Lower leg skin (tissue), 4 donors: ENCODE data around the gene ZNF584. TPM values are rescaled to one million over a fixed set of nuclear protein-coding genes. Genes with fewer than 3 reads are reported as not detected.
A peak's percentile ranks its signal among the peaks of the same experiment; 100 is the strongest.
"Not testable (repeated sequence)": the region's sequence is repeated elsewhere in the genome, so short reads cannot be mapped to it uniquely, and the experiment has no call there.

ENCODE experiments used
- DNase-seq, 2 donors: peaks; one replicate each; pipeline ENCODE4 v3.0.0-alpha.2; 2019; ENCODE audit warnings: low spot score in 2 of 2
- H3K4me3 ChIP-seq: fragments of 200-600 bp; sonication (generic); 2 replicates; pipeline ENCODE4 v1.5.1; 2017; ENCODE audit warnings: mild to moderate bottlenecking, low read depth; ENCODE audit not compliant: poor library complexity, severe bottlenecking
- CTCF ChIP-seq, 3 donors: fragments of 450-650 bp; IDR thresholded peaks; one replicate each; pipeline ENCODE4 v1.5.1; 2016; ENCODE audit warnings: antibody characterized with exemption in 3 of 3, mild to moderate bottlenecking in 3 of 3, moderate library complexity in 2 of 3
- POLR2A ChIP-seq, 2 donors: fragments of 450-650 bp; IDR thresholded peaks; one replicate each; pipeline ENCODE4 v1.6.1; 2016 to 2017; ENCODE audit warnings: antibody characterized with exemption in 2 of 2, mild to moderate bottlenecking in 1 of 2, moderate library complexity in 1 of 2
- WGBS, 2 donors: methylation state at CpG; one replicate each; pipeline ENCODE4 v1.1.5; 2018; 5-methylcytosine and 5-hydroxymethylcytosine counted together
- intact Hi-C: fragments of 100-400 bp; cut with DNase I; formaldehyde crosslinking; loops from one replicate; pipeline ENCODE4 v1.15.0; 2023; ENCODE audit warnings: low total_unique reads
- total RNA-seq, 4 donors: library from RNA; depleted of rRNA; stranded (reverse); fragments of >200 nt; gene quantifications; one replicate each; pipeline ENCODE4 v1.1.0, GENCODE V29; 2016

The ZNF584 gene
- total RNA-seq, 4 donors from 2014 or later: 16.9 to 28.6 (median 23.4) TPM

- intact Hi-C loops: no loop called here
- TF ChIP-seq POLR2A (IDR thresholded peaks at IDR 0.05) (no peak), CTCF (IDR thresholded peaks at IDR 0.05) (no peak)
- DNase-seq: peak; percentile 100
- H3K4me3 ChIP-seq: peak overlapping the region; percentile 32
- 3% methylated on average over 63 to 76 of the region's 80 CpGs for WGBS, 2 donors
Observed at GRCh38 chr19:58400916-58401839, 7.3 kb upstream of the ZNF584 start.

GRCh38 chr19:58401840-58402421 lies 6.5 kb upstream of the ZNF584 start:
- 25 to 26% methylated on average over 23 of the region's 23 CpGs for WGBS, 2 donors
- no peak for TF ChIP-seq CTCF (IDR thresholded peaks at IDR 0.05)
- no peak for TF ChIP-seq POLR2A (IDR thresholded peaks at IDR 0.05)
- intact Hi-C loops: no loop called here
- DNase-seq: no peak
- peak overlapping the region; percentile 23 for H3K4me3 ChIP-seq

DNA sequence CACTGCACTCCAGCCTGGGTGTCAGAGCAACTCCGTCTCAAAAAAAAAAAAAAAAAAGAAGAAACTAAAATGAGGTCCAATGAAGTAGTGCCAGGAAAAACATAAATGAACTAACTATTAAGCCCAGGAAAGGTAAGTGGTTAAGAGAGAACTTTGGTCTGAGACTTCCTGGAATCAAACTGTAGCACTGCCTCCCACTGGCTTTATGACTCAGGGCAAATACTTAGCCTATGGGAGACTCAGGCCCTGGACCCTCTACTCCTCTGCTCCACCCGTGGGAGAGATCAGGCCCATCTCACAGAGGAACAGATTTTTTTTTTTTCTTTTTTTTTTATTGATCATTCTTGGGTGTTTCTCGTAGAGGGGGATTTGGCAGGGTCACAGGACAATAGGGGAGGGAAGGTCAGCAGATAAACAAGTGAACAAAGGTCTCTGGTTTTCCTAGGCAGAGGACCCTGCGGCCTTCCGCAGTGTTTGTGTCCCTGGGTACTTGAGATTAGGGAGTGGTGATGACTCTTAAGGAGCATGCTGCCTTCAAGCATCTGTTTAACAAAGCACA lies 4.5 kb upstream of the ZNF584 start:
- H3K4me3 ChIP-seq, DNase-seq, intact Hi-C loops: not testable (repeated sequence)
- 60 to 70% methylated on average over 5 of the region's 5 CpGs for WGBS, 2 donors

DNA sequence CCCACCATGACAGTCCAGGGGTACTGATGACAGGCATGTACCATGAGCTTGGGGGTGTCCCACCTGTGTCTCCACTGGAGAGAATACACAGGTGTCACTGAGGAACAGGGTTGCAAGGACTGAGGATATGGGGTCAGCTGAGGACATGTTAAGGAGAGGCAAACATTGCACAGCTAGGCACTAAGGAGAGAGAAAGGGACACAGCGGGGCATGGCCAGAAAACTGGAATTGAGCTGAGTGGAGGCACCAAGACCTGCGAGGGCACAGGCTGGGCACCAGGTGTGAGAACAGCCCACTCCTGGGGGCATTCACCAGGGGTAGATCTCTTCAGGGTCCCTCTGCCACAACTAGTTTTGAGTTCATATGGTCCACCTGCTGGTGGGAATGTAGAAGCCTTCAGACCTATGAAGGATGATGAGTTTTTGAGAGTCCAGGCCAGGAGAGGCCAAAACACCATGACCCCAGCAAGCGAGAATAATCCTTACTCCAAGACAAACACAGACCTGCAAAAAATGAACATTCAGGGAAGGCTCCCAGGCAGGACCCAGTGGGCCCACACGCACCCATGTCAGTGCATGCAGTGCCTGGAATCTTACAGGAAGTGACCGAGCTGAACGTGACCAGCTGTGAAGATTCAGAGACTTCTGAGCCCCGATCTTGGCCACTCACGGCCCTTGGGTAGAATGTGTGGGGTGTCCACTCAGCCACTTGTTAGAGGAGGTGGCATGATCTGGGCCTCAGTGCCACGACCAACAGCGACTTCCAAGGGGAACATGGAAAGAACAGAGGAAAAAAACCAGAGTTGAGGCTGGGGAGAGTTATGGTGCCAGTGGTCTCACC lies 1.4 kb upstream of the ZNF584 start:
- WGBS, 2 donors: 64 to 74% methylated on average over 10 of the region's 10 CpGs
- intact Hi-C loops: no loop called here
- H3K4me3 ChIP-seq: no peak overlapping the region
- no peak for DNase-seq
- TF ChIP-seq POLR2A (IDR thresholded peaks at IDR 0.05): no peak
- TF ChIP-seq CTCF (IDR thresholded peaks at IDR 0.05): no peak

DNA sequence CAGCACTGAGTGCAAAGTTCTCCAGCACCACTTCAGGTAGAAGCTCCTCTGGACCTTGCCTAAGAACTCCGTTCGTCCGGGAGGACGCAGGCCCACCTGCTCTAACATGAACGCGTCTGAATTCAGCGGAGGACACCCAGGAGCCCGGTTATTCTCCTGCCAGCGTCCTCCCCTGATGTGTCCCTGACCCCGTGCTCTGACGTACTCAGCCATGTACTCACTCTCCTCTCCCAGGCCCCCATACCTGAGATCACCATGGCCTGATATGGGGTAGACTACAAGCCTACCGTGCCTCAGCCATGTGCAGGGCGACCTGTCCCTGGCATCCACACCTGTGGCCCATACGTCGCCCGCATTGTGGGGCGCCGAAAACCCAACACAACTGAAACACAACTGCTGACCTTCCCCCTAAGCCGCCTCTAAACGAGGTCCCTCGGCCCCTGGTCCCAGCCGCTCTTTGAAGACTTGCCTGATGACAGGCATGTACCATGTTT lies 744 bp upstream of the ZNF584 start:
- H3K4me3 ChIP-seq: peak overlapping the region; percentile 64
- no peak for DNase-seq
- 8% methylated on average over 22 of the region's 22 CpGs for WGBS, 2 donors
- TF ChIP-seq CTCF (IDR thresholded peaks at IDR 0.05) (no peak), POLR2A (IDR thresholded peaks at IDR 0.05) (no peak)
- intact Hi-C loops: no loop called here
